Activated CD8-positive, alpha-beta memory T cell treated with anti-CD3 and anti-CD28 coated beads, Interleukin-2, amount 50 U/mL, for 1 hour (primary cell): ENCODE results near the gene SMIM13.
"Not testable (repeated sequence)": the region's sequence is repeated elsewhere in the genome, so short reads cannot be mapped to it uniquely, and the experiment has no call there.

Experiments used
- DNase-seq: peaks from one replicate; pipeline ENCODE4 v3.0.0-alpha.2; 2020; ENCODE audit errors: extremely low read depth

The SMIM13 gene

GRCh38 chr6:11083956-11084355 is 9.7 kb upstream of the SMIM13 start:
- no peak for DNase-seq

DNA sequence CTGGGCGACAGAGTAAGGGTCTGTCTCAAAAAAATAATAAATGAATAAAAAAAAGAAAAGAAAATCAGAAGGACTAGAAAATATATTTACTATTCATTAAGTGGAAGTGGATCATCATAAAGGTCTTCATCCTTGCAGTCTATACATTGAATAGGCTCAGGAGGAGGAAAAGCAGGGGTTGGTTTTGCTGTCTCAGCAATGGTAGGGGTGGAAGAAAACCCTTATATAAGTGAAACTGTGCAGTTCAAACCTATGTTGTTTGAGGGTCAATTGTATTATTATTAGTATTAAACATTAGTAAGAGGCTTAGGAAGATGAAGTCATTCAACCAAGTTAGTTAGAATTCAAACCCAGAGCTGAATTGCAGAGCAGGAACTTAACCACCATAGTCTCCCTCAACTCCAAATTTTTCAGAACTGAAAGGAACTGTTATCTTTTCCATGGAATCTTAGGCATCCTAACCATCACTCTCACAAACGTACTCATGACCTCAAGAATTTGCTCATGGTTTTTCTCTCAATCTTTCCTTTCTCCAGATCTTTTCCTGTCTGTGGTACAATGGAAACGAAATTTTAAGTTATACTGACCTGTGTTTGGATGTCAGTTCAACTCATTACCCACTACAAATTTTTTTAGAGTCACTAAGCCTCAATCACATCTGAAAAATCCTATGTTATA is 7.7 kb upstream of the SMIM13 start:
- DNase-seq: no peak

- DNase-seq: not testable (repeated sequence)
These were observed 6.4 kb upstream of the SMIM13 start for GRCh38 chr6:11087141-11087812.

DNA sequence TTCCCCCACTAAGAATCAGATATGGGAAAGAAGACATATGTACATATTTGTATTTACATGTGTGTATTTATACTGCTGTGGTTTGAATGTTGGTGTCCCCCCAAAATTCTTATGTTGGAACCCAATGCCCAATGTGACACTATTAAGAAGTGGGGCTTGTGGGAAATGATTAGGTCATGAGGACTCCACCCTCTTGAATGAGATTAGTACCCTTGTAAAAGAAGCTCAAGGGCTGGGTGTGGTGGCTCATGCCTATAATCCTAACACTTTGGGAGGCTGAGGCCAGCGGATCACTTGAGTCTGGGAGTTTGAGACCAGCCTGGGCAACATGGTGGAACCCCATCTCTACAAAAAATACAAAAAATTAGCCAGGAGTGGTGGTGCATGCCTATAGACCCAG is 3.9 kb upstream of the SMIM13 start:
- no peak for DNase-seq

GRCh38 chr6:11091141-11091540 is 2.5 kb upstream of the SMIM13 start:
- not testable (repeated sequence) for DNase-seq

GRCh38 chr6:11092668-11093375 is 812 bp upstream of the SMIM13 start:
- peak; percentile 4 for DNase-seq

DNA sequence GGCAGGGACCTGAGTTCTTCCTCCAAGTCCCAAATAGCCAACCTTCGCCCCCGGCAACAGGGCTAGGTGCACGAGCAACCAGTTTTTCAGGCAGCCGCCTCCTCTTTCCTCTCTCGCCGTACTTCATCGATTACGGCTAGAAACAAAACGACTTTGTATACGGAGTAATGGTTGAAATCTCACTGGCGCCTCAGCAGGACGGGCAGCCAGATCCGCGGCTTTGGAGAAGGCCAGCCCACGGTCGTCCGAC is 333 bp upstream of the SMIM13 start:
- DNase-seq: no peak

- no peak for DNase-seq
These were observed 797 bp downstream of the SMIM13 start for GRCh38 chr6:11094411-11094851.

DNA sequence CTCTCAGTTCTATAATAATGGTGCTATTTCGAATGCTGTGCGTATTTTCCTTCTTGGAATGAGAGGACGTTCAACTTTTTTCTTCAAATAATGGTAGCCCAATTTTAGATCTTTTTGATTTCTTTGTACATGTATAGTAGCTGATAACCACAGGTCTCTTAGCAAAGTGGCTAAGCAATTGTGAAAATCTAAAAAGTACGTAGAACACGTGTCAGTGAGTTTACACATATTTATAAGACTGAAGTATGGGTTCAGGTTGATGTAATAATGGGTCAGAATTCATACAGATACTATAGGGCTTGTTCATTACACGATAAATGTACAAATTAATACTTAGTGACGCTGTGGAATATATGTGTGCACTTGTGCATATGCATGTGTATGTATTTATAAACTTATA is 1.3 kb downstream of the SMIM13 start:
- DNase-seq: no peak

DNA sequence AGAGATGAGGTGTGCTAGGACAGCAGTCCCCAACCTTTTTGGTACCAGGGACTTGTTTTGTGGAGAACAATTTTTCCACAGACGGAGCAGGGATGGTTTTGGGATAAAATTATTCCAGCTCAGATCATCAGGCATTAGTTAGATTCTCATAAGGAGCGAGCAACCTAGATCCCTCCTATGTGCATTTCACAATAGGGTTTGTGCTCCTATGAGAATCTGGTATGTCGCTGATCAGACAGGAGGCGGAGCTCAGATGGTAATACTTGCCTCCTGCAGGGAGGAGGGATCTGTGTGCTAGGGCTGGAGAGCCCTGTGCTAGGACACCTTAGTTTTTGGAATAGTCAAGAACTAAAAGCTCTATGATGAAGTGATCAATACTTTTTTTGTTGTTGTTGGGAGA is 2.5 kb downstream of the SMIM13 start:
- DNase-seq: no peak

GRCh38 chr6:11097476-11097875 is 3.8 kb downstream of the SMIM13 start:
- DNase-seq: no peak

GRCh38 chr6:11098004-11098403 is 4.4 kb downstream of the SMIM13 start:
- DNase-seq: no peak

- DNase-seq: no peak
These were observed 7.8 kb downstream of the SMIM13 start for GRCh38 chr6:11101417-11101816.

DNA sequence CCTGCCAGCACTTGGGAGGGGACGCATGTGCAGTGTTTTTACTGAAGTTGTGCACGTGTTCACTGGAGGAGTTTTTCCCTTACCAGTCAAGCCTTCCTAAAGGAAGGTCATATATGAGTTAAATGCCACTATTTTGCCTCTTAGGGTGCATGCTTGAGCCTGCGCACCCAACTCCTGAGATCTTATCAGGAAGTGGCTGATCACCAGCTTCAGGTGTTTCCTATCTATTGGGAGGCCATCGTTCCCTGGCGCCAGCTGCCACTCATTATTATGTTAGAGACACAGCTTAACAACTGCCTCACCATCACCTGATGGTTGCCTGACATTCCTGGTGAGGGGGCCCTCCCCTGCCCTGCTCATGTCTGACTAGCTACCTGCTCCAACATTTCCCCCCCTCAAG is 9.4 kb downstream of the SMIM13 start:
- DNase-seq: no peak

- no peak for DNase-seq
These were observed 15.1 kb downstream of the SMIM13 start for GRCh38 chr6:11108726-11109125.

- no peak for DNase-seq
These were observed 17.5 kb downstream of the SMIM13 start, which contains the start of gene ERVFRD-1 for GRCh38 chr6:11110921-11111768. Gene ERVFRD-1 (minus strand): TSS chr6:11111725. CDS start chr6:11105310, 6,415 bp downstream.

GRCh38 chr6:11111769-11112437 is 18.3 kb downstream of the SMIM13 start:
- DNase-seq: no peak

DNA sequence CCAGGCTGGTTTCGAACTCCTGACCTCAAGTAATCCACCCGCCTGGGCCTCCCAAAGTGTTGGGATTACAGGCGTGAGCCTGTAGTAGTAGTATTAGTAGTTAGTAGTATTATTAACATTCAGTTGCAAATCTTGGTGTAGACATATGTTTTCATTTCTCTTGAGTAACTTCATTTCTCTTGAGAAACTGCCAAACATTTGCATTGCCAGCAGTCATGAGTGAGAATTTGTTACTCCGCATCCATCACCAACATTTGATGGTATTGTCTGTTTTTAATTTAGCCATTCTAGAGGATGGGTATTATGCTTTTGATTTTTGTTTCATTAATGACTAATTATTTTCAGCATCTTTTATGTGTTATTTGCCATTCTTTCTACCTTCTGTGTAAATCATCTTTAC is 19.4 kb downstream of the SMIM13 start:
- DNase-seq: no peak

DNA sequence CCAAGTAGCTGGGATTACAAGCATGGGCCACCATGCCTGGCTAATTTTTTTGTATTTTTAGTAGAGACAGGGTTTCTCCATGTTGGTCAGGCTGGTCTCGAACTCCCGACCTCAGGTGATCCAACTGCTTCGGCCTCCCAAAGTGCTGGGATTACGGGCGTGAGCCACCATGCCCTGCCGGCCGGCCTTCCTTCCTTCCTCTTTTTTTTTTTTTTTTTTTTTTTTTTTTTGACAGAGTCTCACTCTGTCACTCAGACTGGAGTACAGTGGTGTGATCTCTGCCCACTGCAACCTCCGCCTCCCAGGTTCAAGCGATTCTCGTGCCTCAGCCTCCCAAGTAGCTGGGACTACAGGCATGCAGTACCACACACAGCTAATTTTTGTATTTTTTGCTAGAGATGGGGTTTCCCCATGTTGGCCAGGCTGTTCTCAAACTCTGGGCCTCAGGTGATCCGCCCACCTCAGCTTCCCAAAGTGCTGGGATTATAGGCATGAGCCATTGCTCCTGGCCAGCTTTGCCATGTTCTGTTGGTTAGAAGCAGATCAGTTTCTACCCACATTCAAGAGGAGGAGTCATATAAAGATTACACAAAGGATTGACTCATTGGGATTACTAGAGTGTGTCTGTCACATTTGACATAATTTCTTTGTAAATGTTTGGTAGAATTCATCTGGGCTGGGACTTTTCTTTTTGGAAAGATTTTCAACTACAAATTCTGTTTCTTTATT is 22.3 kb downstream of the SMIM13 start:
- DNase-seq: not testable (repeated sequence)

DNA sequence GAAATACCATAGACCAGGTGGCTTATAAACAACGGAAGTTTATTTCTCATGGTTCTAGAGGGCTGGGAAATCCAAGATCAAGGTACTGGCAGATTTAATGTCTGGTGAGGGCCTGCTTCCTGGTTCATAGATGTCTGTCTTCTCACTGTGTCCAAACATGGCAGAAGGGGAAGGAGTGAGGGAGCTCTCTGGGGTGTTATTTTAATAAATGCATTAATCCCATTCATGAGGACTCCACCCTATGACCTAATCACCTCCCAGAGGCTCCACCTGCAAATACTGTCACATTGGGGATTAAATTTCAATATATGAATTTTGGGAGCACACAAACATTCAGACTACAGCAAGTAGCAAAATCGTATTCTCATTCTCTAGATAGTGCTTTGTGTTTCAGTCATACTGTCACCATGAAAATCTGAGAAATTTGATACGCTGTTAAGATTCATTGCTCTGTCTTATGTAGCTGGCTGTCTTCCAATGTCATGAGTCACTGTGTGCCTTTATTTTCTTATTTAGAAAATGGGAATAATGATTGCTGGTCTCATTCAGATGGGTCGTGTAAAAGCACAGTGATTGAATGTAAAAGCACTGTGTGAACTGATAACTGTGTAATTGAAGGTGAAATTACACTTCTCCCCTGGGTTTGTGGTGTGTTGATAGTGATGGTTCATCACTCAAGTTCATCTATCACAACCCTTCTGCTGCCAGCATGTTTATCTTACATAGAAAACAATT is 26.8 kb downstream of the SMIM13 start:
- no peak for DNase-seq
